Left ventricle myocardium superior (tissue), 1 donor: ENCODE results near the gene DDN. TPM values are rescaled to one million over a fixed set of nuclear protein-coding genes. Genes with fewer than 3 reads are reported as not detected.
A peak's percentile ranks its signal among the peaks of the same experiment; 100 is the strongest.

ENCODE experiments used
- ATAC-seq: fragments of 200-7000 bp; cut with Tn5 transposase; one replicate; pipeline ENCODE4 v1.9.1; 2020; ENCODE audit warnings: mild to moderate bottlenecking, moderate library complexity
- DNase-seq: peaks from one replicate; pipeline ENCODE4 v3.0.0-alpha.2; 2020
- intact Hi-C: fragments of 100-400 bp; cut with micrococcal nuclease; formaldehyde crosslinking; loops from one replicate; pipeline ENCODE4 v1.11.0; 2022
- total RNA-seq: library from RNA; stranded (reverse); fragmentation: NEBNext Ultra II Directional; extraction: Animal tissue kit (Norgen Biotek cat#: 25700); gene quantifications from one replicate; pipeline ENCODE4 v1.2.1, GENCODE V29; 2021
- donor health status: DM: no; HTN: yes; CAD: no; lungs with severe emphysema.

DDN gene
- total RNA-seq, 1 donor from 2014 or later, result 0.77 TPM

GRCh38 chr12:48972952-48973483, 26.2 kb downstream of the DDN start:
- DNase-seq, result no peak
- ATAC-seq, result peak; percentile 12
- intact Hi-C loops, result no loop called here

- intact Hi-C loops, result no loop called here
- DNase-seq (no peak), ATAC-seq (no peak)
Observed at GRCh38 chr12:48972213-48972951, 26.8 kb downstream of the DDN start.

- DNase-seq, result no peak
- no peak for ATAC-seq
Observed at GRCh38 chr12:48970702-48971334, 28.4 kb downstream of the DDN start.

GRCh38 chr12:48969833-48970701, 29.1 kb downstream of the DDN start:
- intact Hi-C loops, result no loop called here
- ATAC-seq (peak; percentile 39), DNase-seq (peak; percentile 45)

More at GRCh38 chr12:48970702-48971334, 28.4 kb downstream of the DDN start:
- intact Hi-C loops, result no loop called here

GRCh38 chr12:48969160-48969771, 29.9 kb downstream of the DDN start:
- ATAC-seq (no peak), DNase-seq (no peak)
- intact Hi-C loops, result no loop called here

- DNase-seq (no peak), ATAC-seq (no peak)
- intact Hi-C loops, result no loop called here
Observed at GRCh38 chr12:48968467-48968866, 30.7 kb downstream of the DDN start.

GRCh38 chr12:48967991-48968390, 31.2 kb downstream of the DDN start:
- intact Hi-C loops, result no loop called here
- ATAC-seq, result no peak

GRCh38 chr12:48966177-48966895, 32.8 kb downstream of the DDN start:
- no peak for DNase-seq
- no peak for ATAC-seq
- intact Hi-C loops, result no loop called here

More at GRCh38 chr12:48967991-48968390, 31.2 kb downstream of the DDN start:
- no peak for DNase-seq

GRCh38 chr12:48965298-48965838, 33.8 kb downstream of the DDN start:
- DNase-seq (no peak), ATAC-seq (no peak)
- intact Hi-C loops, result no loop called here

- DNase-seq (no peak), ATAC-seq (no peak)
- intact Hi-C loops, result no loop called here
Observed at GRCh38 chr12:48961801-48962200, 37.4 kb downstream of the DDN start.

- no peak for ATAC-seq
- DNase-seq, result no peak
- intact Hi-C loops, result no loop called here
Observed at GRCh38 chr12:48961331-48961730, 37.8 kb downstream of the DDN start.

- intact Hi-C loops, result no loop called here
- no peak for ATAC-seq
Observed at GRCh38 chr12:48960834-48961233, 38.3 kb downstream of the DDN start.

GRCh38 chr12:48958049-48958388, 41.2 kb downstream of the DDN start:
- DNase-seq, result no peak
- no peak for ATAC-seq
- intact Hi-C loops, result no loop called here

More at GRCh38 chr12:48960834-48961233, 38.3 kb downstream of the DDN start:
- no peak for DNase-seq

GRCh38 chr12:48957141-48958048, 41.8 kb downstream of the DDN start, which contains the start of gene ARF3:
TSS of gene ARF3 (minus strand) at chr12:48957487. CDS start at chr12:48941095, 16,392 bp downstream.
- ATAC-seq, result peak; percentile 96

GRCh38 chr12:48956279-48957140, 42.7 kb downstream of the DDN start:
- peak; percentile 91 for ATAC-seq
- intact Hi-C loops, result no loop called here
- peak; percentile 87 for DNase-seq

More at GRCh38 chr12:48957141-48958048, 41.8 kb downstream of the DDN start, which contains the start of gene ARF3:
- intact Hi-C loops, result no loop called here
- DNase-seq, result peak; percentile 97

GRCh38 chr12:48954841-48955501, 44.2 kb downstream of the DDN start:
- intact Hi-C loops, result no loop called here
- DNase-seq (peak; percentile 46), ATAC-seq (no peak)
